ENCODE results near the gene C19orf38.
"Not testable (repeated sequence)": the region's sequence is repeated elsewhere in the genome, so short reads cannot be mapped to it uniquely, and the experiment has no call there.

Gene C19orf38

DNA sequence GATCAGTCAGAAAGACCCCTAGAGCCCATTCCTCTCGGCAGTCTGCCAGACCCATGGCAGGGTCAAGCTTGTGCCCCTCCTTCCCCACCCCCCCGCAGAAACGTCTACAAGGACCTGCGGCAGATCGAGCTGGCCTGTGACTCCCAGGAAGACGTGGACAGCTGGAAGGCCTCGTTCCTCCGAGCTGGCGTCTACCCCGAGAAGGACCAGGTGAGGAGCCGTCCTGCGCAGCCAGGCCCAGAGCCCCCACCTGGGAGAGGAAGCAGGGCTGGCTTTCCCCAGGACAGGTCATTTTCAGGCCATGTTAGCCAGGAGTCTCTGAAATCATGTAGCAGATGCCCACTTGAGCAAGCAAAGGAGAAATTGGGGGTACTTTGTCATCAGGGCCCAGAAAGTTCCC lies 24.5 kb upstream of the C19orf38 start:
- no peak for DNase-seq

DNA sequence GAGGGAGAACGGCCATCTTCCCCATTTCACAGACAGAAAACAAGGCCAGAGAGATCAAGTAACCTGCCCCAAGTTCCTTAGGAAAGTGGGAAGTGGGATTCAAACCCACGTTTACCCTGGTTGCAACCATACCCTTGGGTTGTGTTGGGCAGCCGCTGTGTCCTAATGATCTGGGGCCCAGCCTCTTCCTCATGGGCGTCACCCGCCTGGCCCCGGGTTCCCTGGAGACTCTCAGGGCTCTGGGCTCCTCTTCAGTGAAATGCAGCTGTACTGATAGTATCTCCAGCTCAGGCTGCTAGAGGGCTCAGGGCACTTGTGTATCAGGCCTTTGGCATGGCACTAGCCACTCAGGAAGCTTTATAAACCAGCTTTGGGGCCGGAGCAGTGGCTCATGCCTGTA lies 22.0 kb upstream of the C19orf38 start:
- DNase-seq: no peak

DNA sequence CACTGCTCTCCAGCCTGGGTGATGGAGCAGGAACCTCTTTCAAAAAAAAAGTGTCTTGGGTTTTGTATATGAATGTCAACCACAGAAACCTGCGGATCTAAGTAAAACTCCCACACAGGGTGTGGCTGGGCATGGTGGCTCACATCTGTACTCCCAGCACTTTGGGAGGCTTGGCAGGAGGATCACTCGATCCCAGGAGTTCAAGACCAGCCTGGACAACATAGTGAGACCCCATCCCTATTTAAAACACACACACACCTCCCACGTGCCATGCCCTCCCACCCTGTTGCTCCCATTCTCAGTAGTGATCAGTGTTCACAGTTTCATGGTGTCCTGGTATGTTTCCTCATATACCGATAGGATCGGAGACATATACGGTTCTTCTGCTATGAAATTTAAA lies 21.4 kb upstream of the C19orf38 start:
- no peak for DNase-seq

DNA sequence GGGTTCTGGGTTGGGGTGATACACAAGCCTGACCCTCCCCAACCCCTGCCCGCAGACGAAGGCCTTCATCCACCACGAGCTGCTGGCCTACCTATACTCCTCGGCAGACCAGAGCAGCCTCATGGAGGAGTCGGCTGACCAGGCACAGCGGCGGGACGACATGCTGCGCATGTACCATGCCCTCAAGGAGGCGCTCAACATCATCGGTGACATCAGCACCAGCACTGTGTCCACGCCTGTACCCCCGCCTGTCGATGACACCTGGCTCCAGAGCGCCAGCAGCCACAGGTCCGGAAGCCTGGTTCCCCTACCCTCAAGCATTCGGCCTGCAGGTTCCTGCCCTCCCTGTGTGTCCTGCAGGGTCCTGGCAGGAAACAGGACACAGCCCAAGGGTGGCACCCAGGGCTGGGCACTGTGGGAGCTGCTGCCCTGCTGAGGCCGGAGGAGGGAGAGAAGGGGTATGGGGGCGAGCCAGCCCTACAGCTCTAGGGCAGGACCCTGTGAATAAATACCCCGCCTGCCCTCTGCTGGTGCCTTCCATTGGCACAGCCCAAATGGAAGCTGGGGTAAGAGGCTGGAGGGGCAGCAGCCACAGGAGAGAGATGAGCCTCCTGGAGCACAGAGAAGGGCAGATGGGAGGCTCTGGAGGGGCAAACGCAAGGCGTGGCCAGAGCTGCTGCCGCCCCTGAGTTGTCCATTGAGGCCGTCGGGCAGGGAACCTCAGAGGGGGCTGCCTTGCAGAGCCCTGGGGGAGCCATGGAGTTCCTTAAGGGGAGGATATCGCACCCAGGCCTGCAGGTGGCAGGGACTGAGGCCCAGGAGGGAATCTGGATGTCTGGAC lies 19.0 kb upstream of the C19orf38 start:
- no peak for DNase-seq

DNA sequence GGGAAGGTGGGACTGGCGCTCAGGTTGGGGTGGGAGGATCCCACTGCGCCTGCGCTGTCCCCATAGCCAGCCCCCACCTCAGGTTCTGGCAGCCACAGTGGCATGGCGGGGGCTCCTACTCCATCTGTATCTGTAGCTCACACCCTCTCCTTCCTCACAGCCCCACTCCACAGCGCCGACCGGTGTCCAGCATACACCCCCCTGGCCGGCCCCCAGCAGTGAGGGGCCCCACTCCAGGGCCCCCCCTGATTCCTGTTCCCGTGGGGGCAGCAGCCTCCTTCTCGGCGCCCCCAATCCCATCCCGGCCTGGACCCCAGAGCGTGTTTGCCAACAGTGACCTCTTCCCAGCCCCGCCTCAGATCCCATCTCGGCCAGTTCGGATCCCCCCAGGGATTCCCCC lies 18.2 kb upstream of the C19orf38 start:
- no peak for DNase-seq

DNA sequence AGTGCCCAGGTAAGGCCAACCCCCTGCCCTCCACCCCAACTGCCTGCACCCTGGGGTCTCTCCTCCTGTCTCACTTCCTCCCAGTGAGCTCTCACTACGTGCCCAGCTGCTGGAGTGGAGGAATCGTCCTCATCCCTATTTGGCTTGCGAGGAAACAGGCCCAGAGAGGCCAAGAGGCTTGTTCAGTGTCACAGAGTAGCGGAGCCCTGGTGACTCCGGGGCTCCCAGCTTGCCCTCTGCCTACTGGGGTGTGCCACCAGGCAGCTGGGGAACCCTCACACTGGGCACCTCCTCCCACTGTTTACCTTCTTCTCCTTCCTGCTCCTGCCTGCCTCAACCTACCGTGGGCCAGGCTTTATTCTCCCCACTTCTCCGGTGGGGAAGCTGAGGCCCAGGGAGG lies 17.8 kb upstream of the C19orf38 start:
- no peak for DNase-seq

DNA sequence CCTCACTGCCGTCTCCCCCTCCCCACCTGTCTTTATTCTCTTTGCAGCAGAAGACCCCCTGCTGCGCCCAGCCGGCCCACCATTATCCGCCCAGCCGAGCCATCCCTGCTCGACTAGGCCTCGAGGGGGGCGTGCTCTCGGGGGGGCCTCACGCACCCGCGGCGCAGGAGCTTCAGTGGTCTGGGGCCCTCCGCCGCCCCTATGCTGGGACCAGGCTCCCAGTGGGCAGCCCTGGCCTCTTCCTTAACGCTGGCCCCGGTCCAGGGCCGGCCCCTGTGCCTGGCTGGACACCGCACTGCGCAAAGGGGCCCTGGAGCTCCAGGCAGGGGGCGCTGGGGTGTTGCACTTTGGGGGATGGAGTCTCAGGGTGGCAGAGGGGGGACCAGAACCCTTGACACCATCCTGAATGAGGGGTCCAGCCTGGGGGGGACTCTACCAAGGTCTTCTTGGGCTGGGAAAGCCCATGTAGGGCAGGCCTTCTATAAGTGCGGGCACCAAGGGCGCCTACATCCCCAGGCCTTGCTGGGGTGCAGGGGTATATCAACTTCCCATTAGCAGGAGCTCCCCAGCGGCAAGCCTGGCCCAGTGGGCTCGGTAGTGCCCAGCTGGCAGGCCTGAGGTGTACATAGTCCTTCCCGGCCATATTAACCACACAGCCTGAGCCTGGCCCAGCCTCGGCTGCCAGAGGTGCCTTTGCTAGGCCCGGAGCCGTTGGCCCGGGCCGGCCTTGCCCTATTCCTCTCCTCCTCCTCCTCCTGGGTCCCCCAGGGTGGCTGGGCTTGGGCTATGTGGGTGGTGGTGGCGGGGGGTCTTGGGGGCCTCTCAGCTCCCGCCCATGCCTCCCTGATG lies 17.1 kb upstream of the C19orf38 start:
- DNase-seq: no peak

DNA sequence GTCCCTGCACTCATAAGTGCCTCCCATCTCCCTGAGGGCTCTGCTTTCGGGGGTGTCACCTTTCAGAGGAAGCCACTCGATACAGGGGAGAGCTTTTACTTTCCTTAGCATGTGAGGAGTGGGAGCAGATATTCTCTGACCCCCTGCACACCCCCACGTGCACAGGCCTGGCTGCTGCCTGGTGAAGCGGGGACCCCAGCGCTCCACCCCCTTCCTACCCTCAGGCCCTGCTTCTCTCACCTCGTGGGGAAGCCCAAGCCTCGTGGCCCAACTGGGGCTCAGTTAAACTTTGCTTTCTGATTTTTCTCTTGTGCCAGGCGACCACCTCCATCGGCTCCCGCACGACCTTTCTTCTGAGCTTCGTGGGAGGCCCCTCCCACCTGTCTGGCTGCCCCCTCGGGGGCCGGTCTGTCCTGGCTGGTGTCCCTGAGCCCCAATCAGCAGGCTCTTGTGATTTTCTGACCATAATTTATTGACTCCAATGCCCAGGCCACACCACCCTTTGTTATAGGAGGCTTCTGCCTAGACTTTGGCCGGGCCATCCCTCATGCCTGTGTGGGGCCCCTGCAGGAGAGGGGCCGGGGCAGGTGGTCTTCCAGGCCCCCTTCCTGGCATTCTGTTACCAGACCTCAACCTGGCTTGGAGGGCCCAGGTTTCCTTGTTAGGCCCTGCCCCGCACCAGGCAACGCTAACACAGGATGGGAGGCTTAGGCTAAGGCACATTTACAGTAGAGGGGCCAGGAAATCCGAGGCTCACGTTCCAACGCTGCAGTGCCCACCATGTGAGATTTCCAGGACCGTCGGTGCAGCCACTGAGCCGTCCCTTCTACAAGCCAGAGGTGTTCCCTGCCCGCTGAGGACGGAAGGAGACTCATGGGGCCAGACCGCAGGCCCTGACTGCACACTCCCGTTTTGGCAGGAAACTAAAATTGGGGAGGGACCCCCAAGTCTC lies 16.0 kb upstream of the C19orf38 start:
- DNase-seq: no peak

DNA sequence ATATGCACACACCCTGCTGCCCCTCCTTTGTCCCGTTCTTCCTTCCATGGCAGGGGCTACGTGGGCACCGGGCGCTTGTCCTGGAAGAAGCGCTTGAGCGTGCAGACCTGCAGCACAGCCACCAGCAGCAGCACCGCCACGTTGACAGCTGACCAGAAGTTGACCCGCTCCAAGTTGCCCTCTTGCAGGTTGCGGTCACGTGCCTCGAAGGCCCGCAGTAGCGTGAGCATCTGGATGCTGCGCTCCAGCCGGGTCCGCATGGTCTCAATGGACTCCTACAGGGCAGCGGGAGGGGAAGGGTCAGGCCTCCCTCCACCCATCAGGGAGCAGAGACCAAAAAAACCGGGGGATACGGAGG lies 15.3 kb upstream of the C19orf38 start:
- no peak for DNase-seq

DNA sequence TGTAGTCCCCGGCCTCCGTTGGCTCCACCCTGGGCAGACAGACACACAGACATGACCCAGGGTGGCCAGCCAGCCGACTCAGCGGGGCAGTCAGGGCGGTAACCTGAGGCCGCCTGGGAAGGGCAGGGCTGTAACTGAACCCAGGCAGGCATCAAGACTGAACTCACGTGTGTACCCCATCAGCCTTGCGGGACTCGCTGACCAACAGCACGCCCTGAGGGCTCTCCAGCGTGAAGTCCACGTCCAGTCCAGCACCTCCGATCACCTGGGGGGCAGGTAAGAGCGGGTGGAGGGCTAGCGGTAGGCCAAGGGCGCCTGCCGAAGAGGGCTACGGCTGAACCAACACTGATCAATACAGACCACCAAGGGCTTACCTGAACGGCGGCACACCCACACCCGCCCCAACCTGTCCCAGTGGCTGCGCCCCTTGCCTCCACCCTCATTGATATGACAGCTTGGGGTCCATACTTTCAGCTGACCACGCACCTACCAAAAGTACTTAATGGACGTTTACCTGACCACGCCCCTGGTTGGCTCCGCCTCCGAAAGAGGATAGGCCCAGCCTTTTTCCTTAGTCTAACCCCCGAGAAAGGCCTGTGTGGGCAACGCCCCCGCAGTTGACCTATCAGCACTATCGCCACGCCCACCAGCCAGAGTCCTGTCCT lies 13.0 kb upstream of the C19orf38 start:
- DNase-seq: no peak

DNA sequence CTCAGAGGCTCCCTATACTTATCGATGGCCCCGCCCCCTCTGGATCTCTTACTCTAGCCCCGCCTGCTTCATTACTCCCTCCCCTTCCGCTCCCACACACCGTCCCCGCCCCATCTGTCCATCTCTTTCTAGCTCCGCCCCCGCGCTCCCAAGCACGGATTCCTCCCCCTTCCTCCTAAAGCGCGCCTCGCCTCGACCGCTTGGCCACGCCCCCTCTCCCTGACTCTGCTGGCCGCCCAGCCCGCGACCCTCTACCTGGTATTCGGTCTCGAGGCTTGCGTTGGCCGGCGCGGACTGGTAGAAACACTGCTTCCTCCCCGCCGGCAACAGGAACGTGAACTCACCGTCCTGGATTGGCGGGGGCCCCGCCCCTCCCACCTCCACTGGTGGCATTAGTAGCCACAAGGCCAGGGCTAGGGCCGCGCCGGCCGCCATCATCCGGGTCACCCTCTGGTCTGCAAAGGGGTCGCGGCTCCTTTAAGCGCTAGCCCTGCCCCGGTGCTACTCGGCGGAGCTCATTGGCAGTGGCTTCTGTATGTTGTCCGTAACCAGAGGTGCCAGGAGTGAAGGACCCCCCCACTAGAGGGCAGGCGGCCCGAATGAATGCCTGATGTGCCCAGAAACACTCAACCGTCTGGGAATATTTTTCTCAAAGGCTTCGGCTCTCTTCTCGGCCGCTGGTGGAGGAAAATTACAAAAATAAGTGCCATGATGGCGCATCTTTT lies 12.3 kb upstream of the C19orf38 start, which contains the start of gene TMED1:
Gene TMED1, minus strand, starts transcription at position 459 of the 725 bp plus-strand sequence. Its CDS starts 21 bp downstream, at position 438.
- peak; percentile 97 for DNase-seq

DNA sequence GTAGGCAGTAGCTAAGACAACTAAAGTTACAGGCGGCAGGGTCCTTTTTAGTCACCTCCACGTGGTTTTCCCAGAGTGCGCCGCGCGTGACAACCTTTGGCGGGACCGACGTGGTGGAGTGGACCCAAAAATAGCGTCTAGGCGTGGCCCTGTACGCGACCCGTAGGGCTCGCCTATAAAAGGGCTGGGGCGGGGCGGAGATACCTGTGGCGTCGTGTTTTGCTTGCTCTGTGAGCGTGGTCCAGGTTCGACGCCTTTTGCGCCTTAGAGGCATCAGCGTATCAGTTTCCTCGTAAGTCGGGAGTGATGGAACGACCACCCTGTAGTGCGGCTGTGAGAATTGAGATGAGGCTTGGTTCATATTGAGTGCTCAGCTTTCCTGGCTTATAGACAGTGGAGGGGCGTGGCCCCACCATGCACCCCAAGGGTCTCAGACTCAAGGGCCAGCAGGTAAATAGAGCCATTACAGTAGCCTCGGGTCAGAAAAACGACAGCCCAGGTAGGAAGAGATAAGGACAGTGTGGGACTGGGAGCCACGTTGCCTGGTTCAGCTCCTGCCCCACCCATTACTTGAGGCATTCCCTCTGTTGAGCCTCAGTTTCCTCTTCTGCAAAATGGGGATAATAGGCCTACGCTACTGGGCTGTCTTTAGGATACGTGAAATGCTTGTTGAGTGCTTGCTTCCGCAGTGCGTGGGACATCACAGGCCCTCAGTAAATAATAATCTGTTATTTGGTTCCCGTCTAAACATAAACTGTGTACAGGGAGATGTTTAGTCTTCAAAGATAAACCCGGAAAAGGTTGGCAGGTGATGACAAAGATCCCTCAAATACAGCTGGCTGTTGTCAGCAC lies 11.5 kb upstream of the C19orf38 start:
- DNase-seq: no peak

DNA sequence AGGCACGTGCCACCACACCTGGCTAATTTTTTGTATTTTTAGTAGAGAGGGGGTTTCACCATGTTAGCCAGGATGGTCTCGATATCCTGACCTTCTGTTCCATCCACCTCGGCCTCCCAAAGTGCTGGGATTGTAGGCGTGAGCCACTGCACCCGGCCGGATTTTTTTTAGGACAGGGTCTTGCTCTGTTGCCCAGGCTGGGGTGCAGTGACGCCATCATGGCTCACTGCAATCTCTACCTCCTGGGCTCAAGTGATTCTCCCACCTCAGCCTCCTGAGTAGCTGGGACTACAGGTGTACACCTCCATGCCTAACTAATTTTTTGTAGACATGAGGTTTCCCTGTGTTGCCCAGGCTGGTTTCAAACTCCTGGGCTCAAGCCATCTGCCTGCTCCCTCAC lies 10.6 kb upstream of the C19orf38 start:
- DNase-seq: not testable (repeated sequence)

DNA sequence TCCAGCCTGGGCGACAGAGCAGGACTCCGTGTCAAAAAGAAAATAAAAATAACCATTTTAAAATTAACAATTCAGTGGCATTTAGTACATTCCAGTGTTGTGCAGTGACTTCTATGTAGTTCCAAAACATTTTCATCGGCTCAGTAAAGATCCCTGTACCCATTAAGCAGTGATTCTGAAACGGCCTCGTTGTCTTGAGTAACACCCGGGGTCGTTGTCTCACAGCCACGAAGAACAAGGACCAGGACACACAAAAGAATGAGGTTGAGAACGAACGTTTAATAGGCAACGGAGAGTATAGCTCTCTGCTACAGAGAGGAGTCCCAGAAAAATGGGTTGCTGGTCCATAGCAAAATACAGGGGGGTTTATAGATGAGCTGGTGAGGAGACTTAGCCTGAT lies 9.8 kb upstream of the C19orf38 start:
- no peak for DNase-seq

DNA sequence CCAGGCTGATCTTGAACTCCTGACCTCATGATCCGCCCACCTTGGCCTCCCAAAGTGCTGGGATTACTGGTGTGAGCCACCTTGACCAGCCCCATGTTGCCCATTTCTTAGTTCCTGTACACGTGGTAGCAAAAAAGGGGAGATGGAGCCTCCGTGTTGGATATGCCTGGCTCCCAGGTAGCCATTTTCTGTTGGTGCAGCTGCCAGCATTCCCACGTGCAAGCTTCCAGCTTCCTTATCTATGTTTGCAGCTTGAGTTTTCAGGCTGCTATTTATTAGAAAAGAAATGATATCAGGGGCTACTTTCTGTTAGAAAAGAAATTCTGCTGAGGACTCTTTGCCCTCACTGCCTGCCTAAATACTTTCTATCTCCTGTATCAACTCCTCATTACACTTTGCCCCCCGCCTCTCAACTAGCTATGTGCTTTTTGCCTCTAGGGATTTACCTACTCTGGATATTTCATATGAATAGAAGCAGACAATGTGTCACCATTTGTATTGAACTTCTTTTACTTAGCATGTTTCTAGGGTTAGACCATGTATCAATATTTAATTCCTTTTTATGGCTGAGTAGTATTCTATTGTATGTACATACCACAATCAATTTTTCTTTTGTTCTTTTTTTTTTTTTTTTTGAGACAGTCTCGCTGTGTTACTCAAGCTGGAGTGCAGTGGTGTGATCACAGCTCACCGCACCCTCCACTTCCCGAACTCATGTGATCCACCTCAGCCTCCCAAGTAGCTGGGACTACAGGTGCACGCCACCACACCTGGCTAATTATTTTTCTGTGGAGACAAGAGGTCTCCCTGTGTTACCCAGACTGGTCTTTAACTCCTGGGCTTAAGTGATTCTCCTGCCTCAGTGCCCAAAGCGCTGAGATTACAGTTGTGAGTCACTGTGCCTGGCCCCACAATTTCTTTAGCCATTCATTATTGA lies 8.8 kb upstream of the C19orf38 start:
- DNase-seq: no peak

DNA sequence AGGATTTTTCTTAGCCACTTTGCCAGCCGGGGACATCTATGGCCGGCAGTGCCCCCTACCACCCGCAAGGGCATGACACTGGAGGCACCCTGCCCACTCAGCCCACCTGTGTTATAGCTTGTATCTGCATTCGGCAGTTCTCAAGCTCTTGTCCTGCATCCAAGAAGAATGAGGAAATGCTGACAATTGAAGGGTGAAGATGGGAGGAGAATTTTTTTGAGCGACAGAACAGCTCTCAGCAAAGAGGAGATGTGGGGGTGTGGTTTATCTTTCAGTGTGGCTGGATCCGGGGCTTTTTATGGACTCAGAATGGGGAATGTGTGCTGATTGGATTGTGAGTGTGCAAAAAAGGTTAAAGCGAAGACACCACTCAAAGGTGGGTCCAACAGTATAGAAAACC lies 5.4 kb upstream of the C19orf38 start:
- DNase-seq: no peak

DNA sequence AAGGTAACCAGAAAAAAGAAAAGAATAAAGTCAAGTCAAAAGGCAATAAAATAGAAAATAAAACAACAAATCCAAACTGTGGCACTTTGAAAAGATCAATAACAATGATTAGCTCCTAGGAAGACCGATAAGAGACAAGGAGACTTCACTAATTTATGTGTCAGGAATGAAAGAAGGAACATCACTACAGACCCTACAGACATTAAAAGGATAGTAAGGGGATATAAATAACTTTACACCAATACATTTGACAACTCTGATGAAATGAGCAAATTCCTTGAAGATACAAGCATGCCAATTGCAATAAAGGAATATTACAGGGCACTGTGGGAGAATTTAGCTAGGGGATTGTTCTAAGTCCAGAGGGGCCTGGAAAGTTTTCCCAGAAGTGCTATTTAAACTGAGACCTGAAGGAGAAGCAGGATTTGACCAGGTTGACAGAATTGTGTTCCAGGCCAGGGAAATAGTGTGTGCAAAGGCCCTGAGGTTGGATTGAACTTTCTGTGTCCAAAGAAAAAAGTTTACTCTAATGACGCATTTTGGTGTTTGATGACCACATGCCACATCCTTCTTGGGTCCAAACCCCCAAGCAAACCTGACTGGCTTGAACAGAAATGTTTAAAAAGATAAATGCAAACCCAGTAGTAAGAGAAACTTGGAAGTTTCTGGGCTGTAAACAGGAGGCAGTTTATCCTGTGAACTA lies 1.6 kb upstream of the C19orf38 start:
- no peak for DNase-seq

DNA sequence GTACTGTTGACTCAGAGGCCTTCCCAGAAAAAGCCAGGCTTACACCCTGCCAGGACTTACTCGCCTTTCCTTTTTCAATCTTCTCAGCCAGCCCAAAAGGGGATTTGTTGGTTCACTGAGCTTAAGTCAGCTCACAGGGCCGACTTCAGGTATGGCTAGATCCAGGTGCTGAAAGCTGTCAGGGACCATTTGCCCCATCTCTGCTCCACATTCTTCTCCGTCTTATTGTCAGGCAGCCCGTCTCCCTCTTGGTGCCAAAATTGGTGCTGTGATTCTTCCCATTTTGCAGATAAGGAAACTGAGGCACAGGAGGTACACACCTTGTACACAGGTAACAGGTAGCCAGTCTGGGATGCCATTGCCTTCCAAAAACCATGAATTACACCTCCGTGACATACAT lies 2.4 kb downstream of the C19orf38 start:
- no peak for DNase-seq

Data from midbrain (tissue), 1 donor.